A549 (cell line): ENCODE measurements around the gene FRY. TPM values are rescaled to one million over a fixed set of nuclear protein-coding genes. Genes with fewer than 3 reads are reported as not detected.

Experiments
- ATAC-seq, 2 experiments: fragments of 200-7000 bp in 1 of 2; fragments of >200 bp in 1 of 2; cut with Nextera tagmentation in 1 of 2; cut with Tn5 transposase in 1 of 2; 3 replicates each; pipeline versions ENCODE4 v1.8.0 to v1.9.1; 2018 to 2020; ENCODE audit warnings: mild to moderate bottlenecking in 1 of 2, moderate library complexity in 1 of 2
- CTCF ChIA-PET: fragments of 300-600 bp; sonication (Branson Sonifier 250); formaldehyde crosslinking; extraction: SDS; loops from one replicate; lab custom pipeline; 2021; ENCODE audit warnings: antibody characterized with exemption, inconsistent platforms; lab: Yijun Ruan, JAX
- POLR2A ChIA-PET: fragments of 350-600 bp; formaldehyde crosslinking; extraction: SDS; loops from one replicate; lab custom pipeline; 2021; ENCODE audit warnings: antibody characterized with exemption, inconsistent platforms; lab: Yijun Ruan, JAX
- DNase-seq, 2 experiments: peaks; one replicate each; pipeline versions ENCODE4 v3.0.0 to v3.0.0-alpha.2; 2011 to 2016; ENCODE audit warnings: low read depth in 1 of 2, low spot score in 1 of 2
- FAIRE-seq: peaks from 2 replicates; lab custom pipeline; 2011; peaks lifted over from hg19 to GRCh38; lab: Jason Lieb, UNC
- H3K27ac ChIP-seq, 2 experiments: fragments of >200 bp; sonication (Bioruptor Twin); formaldehyde crosslinking; 3 replicates each; pipeline ENCODE4 v1.5.1; 2016 to 2017
- H3K4me1 ChIP-seq: fragments of >200 bp; sonication (Bioruptor Twin); formaldehyde crosslinking; 3 replicates; pipeline ENCODE4 v1.6.1; 2016
- H3K4me2 ChIP-seq: fragments of >200 bp; sonication (Bioruptor Twin); formaldehyde crosslinking; 3 replicates; pipeline ENCODE4 v1.6.1; 2016
- H3K4me3 ChIP-seq: fragments of >200 bp; sonication (Bioruptor Twin); formaldehyde crosslinking; 3 replicates; pipeline ENCODE4 v1.5.1; 2016
- H3K9me3 ChIP-seq: fragments of >200 bp; sonication (Bioruptor Twin); formaldehyde crosslinking; 3 replicates; pipeline ENCODE4 v1.6.1; 2016
- E2F6 ChIP-seq: IDR thresholded peaks from 2 replicates; pipeline ENCODE4 v1.6.1; 2012; ENCODE audit warnings: low read depth, borderline replicate concordance
- EHF ChIP-seq: fragments of 250-450 bp; sonication (Bioruptor Pico); IDR thresholded peaks from 2 replicates; pipeline ENCODE4 v1.5.0; 2020; ENCODE audit warnings: mild to moderate bottlenecking
- EP300 ChIP-seq, 2 experiments: fragments of >200 bp; sonication (Bioruptor Twin); formaldehyde crosslinking; IDR thresholded peaks; 2 replicates in 1 of 2; 3 replicates in 1 of 2; pipeline ENCODE4 v1.6.1; 2016 to 2017
- FOSL2 ChIP-seq, 2 experiments: fragments of 450-650 bp in 1 of 2; fragments of >200 bp in 1 of 2; sonication (Bioruptor Twin) in 1 of 2; formaldehyde crosslinking; IDR thresholded peaks; 2 replicates each; pipeline versions ENCODE4 v1.5.0 to v1.6.1; 2016 to 2020; ENCODE audit warnings: mild to moderate bottlenecking in 1 of 2, moderate library complexity in 1 of 2
- HDAC2 ChIP-seq: fragments of 200-600 bp; sonication (generic); IDR thresholded peaks from 2 replicates; pipeline ENCODE4 v1.6.1; 2016
- HEYL ChIP-seq: fragments of 250-450 bp; sonication (Bioruptor Pico); IDR thresholded peaks from 2 replicates; pipeline ENCODE4 v1.8.0; 2021; ENCODE audit warnings: mild to moderate bottlenecking, moderate library complexity
- HMGXB4 ChIP-seq: fragments of 250-450 bp; sonication (Bioruptor Pico); IDR thresholded peaks from 2 replicates; pipeline ENCODE4 v1.5.0; 2021; ENCODE audit warnings: mild to moderate bottlenecking, moderate library complexity, borderline replicate concordance
- HOXA7 ChIP-seq: fragments of 250-450 bp; sonication (Bioruptor Pico); IDR thresholded peaks from 2 replicates; pipeline ENCODE4 v1.5.0; 2020; ENCODE audit warnings: mild to moderate bottlenecking, moderate library complexity
- JUNB ChIP-seq: fragments of >200 bp; sonication (Bioruptor Twin); formaldehyde crosslinking; IDR thresholded peaks from 2 replicates; pipeline ENCODE4 v1.6.1; 2016
- KDM1A ChIP-seq: fragments of 200-600 bp; sonication (generic); IDR thresholded peaks from 2 replicates; pipeline ENCODE4 v1.6.1; 2016; ENCODE audit warnings: low read depth, mild to moderate bottlenecking
- MAFK ChIP-seq: fragments of 450-650 bp; IDR thresholded peaks from 2 replicates; pipeline ENCODE4 v1.6.1; 2014; ENCODE audit not compliant: partially characterized antibody
- MAX ChIP-seq: IDR thresholded peaks from 2 replicates; pipeline ENCODE4 v1.6.1; 2012
- MAZ ChIP-seq: fragments of 150-350 bp; IDR thresholded peaks from 2 replicates; pipeline ENCODE4 v1.6.1; 2014; ENCODE audit warnings: antibody characterized with exemption, low read depth, low read length, borderline replicate concordance
- MYC ChIP-seq: IDR thresholded peaks from 2 replicates; pipeline ENCODE4 v1.6.1; 2012; ENCODE audit warnings: mild to moderate bottlenecking, inconsistent platforms, low read length, improper control_type of control experiment, borderline replicate concordance
- NFE2L2 ChIP-seq: fragments of 150-350 bp; conservative IDR thresholded peaks from 2 replicates; pipeline ENCODE4 v1.6.1; 2014; ENCODE audit warnings: low read length
- PHF8 ChIP-seq: fragments of 200-600 bp; sonication (generic); IDR thresholded peaks from 2 replicates; pipeline ENCODE4 v1.6.1; 2016; ENCODE audit warnings: low read depth, mild to moderate bottlenecking, antibody characterized with exemption, moderate library complexity, borderline replicate concordance
- POLR2A ChIP-seq: IDR thresholded peaks from 2 replicates; pipeline ENCODE4 v1.6.1; 2012; ENCODE audit warnings: mild to moderate bottlenecking, low read length
- POLR2AphosphoS2 ChIP-seq: conservative IDR thresholded peaks from 2 replicates; pipeline ENCODE4 v1.6.1; 2012; ENCODE audit warnings: low read length, improper control_type of control experiment, inconsistent platforms
- RFX5 ChIP-seq: fragments of 450-650 bp; IDR thresholded peaks from 2 replicates; pipeline ENCODE4 v1.7.1; 2014; ENCODE audit warnings: antibody characterized with exemption, mild to moderate bottlenecking, moderate library complexity
- SMC3 ChIP-seq: fragments of >200 bp; sonication (Bioruptor Twin); formaldehyde crosslinking; IDR thresholded peaks from 3 replicates; pipeline ENCODE4 v1.6.1; 2018; ENCODE audit warnings: inconsistent platforms
- SREBF2 ChIP-seq: fragments of 450-650 bp; IDR thresholded peaks from 2 replicates; pipeline ENCODE4 v1.6.1; 2014; ENCODE audit warnings: mild to moderate bottlenecking, moderate library complexity
- ZFP36 ChIP-seq: fragments of 450-650 bp; IDR thresholded peaks from 2 replicates; pipeline ENCODE4 v1.6.1; 2014; ENCODE audit warnings: borderline replicate concordance; ENCODE audit not compliant: partially characterized antibody
- ZNF302 ChIP-seq: fragments of 250-450 bp; sonication (Bioruptor Pico); IDR thresholded peaks from 2 replicates; pipeline ENCODE4 v1.9.0; 2021; ENCODE audit warnings: inconsistent platforms, mild to moderate bottlenecking, moderate library complexity
- ZSCAN20 ChIP-seq: fragments of 250-450 bp; sonication (Bioruptor Pico); IDR thresholded peaks from 2 replicates; pipeline ENCODE4 v1.8.0; 2022; ENCODE audit warnings: mild to moderate bottlenecking, moderate library complexity
- WGBS: methylation state at CpG from one replicate; pipeline ENCODE4 v1.1.6; 2017; ENCODE audit errors: missing lambda C conversion rate; 5-methylcytosine and 5-hydroxymethylcytosine counted together
- polyA plus RNA-seq, 4 experiments: library from polyadenylated mRNA; depleted of rRNA in 3 of 4; stranded (reverse); fragments of >200 nt; fragmentation: RNase III in 1 of 4; extraction: RNeasy Plus Mini Kit Qiagen cat#74134 plus additional on column Dnase treatment in 1 of 4; gene quantifications; 2 replicates in 3 of 4; 3 replicates in 1 of 4; pipeline ENCODE4 v1.2.3, GENCODE V29; 2011 to 2017
- TF ChIP-seq, protein P1 (sequence below): fragments of 250-450 bp; sonication (Bioruptor Pico); IDR thresholded peaks from 2 replicates; pipeline ENCODE4 v1.5.0; 2020; ENCODE audit warnings: low read depth, mild to moderate bottlenecking, moderate library complexity
- TF ChIP-seq, protein P2 (sequence below): fragments of 450-650 bp; IDR thresholded peaks from 2 replicates; pipeline ENCODE4 v1.6.1; 2014; ENCODE audit warnings: antibody characterized with exemption

The FRY gene
- polyA plus RNA-seq, 2 of the 4 experiments (the other 2 are of a cell fraction) = 0.08 to 0.26 TPM

DNA sequence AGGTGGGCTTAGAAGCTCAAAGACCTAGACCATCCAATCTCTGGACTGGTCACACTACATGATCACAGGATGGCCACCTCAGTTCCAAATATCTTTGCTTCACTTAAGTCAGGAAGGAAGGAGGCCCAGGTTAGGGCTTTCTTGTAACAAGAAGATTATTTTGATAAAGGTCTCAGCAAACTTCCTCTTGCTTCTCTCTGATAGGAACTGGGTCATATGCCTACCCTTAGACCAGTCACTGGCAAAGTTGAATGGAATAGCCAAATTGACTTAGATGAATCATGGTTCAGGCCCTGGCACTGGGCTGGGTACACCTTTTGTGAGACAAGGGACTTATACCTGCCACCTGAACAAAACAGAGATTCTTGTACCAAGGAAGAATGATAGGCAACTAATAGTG is 11.0 kb downstream of the FRY start:
- H3K4me3 ChIP-seq = no peak overlapping the region
- no peak overlapping the region for H3K27ac ChIP-seq
- no peak for DNase-seq
- no peaks in the 10 kb centered on the region for H3K4me1 ChIP-seq
- H3K9me3 ChIP-seq = no peaks in the 10 kb centered on the region
- ChIA-PET POLR2A (no interaction called here), CTCF (no interaction called here)
- no peak for ATAC-seq
- H3K4me2 ChIP-seq = no peak overlapping the region
- FAIRE-seq = no peak
- no peak for TF ChIP-seq MYC
- TF ChIP-seq FOSL2 (IDR thresholded peaks at IDR 0.05) = no peak
- TF ChIP-seq FOSL2 (CRISPR knock-in tag; IDR thresholded peaks at IDR 0.05) = no peak
- TF ChIP-seq HEYL = no peak
- no peak for TF ChIP-seq HOXA7 (CRISPR knock-in tag)
- no peak for TF ChIP-seq ZSCAN20
- TF ChIP-seq EP300 (IDR thresholded peaks at IDR 0.05) = no peak
- TF ChIP-seq JUNB = no peak
- TF ChIP-seq SREBF2 = no peak
- no peak for TF ChIP-seq RFX5
- TF ChIP-seq NFE2L2 = no peak
- TF ChIP-seq SMC3 = no peak

DNA sequence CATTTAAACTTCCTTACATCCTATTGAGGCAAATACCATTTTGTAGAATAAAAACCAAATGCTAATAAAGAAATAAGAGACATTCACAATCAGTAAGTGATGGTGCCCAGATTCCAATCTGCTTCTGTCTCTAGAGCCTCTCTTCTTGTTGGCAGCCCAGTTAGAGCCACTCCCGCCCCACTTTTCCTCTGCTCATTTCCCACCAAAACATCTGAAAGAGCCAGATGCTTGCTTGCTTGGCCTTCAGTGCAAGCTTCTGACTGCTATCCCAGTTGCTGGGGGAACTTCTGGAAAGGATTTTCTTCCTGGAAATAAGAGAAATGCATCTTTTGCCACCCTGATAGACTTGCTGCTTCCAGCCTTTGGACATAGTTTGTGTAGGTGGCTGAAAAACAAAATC is 12.9 kb downstream of the FRY start:
- H3K4me1 ChIP-seq = no peaks in the 10 kb centered on the region
- H3K4me3 ChIP-seq = no peak overlapping the region
- DNase-seq (no peak), ATAC-seq (no peak), FAIRE-seq (no peak)
- ChIA-PET POLR2A (no interaction called here), CTCF (interaction anchor here (0.7 kb wide), 1 partner anchor 52 kb away, joined by 5 read pairs; no protein-coding TSS in a partner anchor)
- 75% methylated on average over 1 of the region's 1 CpG for WGBS
- TF ChIP-seq, protein P1, sequence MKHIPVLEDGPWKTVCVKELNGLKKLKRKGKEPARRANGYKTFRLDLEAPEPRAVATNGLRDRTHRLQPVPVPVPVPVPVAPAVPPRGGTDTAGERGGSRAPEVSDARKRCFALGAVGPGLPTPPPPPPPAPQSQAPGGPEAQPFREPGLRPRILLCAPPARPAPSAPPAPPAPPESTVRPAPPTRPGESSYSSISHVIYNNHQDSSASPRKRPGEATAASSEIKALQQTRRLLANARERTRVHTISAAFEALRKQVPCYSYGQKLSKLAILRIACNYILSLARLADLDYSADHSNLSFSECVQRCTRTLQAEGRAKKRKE = no peak
- no peak for TF ChIP-seq ZSCAN20
- no peak for TF ChIP-seq MAX
- TF ChIP-seq NFE2L2 = no peak
- TF ChIP-seq SREBF2 = no peak
- H3K4me2 ChIP-seq = no peak overlapping the region
- H3K9me3 ChIP-seq = no peaks in the 10 kb centered on the region
- H3K27ac ChIP-seq = no peak overlapping the region

DNA sequence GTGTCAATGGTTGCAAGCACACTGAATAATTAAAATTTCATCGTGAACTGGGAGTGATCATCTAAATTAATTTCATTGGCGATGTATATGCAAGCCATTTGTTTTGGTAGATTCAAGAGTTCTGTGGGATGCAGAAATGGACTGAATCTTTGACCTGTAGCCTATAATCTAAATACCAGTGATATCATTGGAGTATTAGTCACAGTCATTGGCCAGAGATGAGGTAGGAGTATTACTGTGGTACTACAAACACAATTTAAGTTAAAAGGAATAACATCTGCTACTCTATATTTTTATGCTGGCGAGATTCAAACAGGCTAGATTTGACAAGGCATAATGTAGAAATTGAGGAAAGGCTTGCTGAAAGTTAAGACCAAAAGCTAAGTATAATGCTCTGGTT is 14.0 kb downstream of the FRY start:
- DNase-seq (no peak), ATAC-seq (no peak), FAIRE-seq (no peak)
- CTCF ChIA-PET = interaction anchor here (1.1 kb wide), 1 partner anchor 135 kb away, joined by 3 read pairs; no protein-coding TSS in a partner anchor
- Histone ChIP-seq H3K4me3 (no peak overlapping the region), H3K4me2 (no peak overlapping the region), H3K9me3 (no peaks in the 10 kb centered on the region), H3K4me1 (no peaks in the 10 kb centered on the region), H3K27ac (no peak overlapping the region)
- POLR2A ChIA-PET = no interaction called here
- TF ChIP-seq MAZ = no peak
- no peak for TF ChIP-seq POLR2AphosphoS2
- no peak for TF ChIP-seq MAFK
- no peak for TF ChIP-seq E2F6
- TF ChIP-seq ZNF302 = no peak
- TF ChIP-seq HMGXB4 (CRISPR knock-in tag) = no peak
- no peak for TF ChIP-seq EHF (CRISPR knock-in tag)
- TF ChIP-seq, protein P2, sequence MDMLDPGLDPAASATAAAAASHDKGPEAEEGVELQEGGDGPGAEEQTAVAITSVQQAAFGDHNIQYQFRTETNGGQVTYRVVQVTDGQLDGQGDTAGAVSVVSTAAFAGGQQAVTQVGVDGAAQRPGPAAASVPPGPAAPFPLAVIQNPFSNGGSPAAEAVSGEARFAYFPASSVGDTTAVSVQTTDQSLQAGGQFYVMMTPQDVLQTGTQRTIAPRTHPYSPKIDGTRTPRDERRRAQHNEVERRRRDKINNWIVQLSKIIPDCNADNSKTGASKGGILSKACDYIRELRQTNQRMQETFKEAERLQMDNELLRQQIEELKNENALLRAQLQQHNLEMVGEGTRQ = no peak
- TF ChIP-seq ZFP36 = no peak
- no peak for TF ChIP-seq POLR2A
- TF ChIP-seq KDM1A = no peak
- TF ChIP-seq HEYL = no peak
- TF ChIP-seq PHF8 = no peak
- no peak for TF ChIP-seq HDAC2
- 66% methylated on average over 3 of the region's 3 CpGs for WGBS
